ENCODE results near the gene FATE1.

GRCh38 chrX:151746502-151746901 lies 30.7 kb downstream of the FATE1 start:
- TF ChIP-seq CTCF (IDR thresholded peaks at IDR 0.05) (no peak), POLR2A (IDR thresholded peaks at IDR 0.05) (no peak)
